ENCODE data around the gene DAPL1. TPM values are rescaled to one million over a fixed set of nuclear protein-coding genes. Genes with fewer than 3 reads are reported as not detected.

Gene DAPL1
- total and polyA plus RNA-seq, 4 experiments from 2014 or later: not detected

DNA sequence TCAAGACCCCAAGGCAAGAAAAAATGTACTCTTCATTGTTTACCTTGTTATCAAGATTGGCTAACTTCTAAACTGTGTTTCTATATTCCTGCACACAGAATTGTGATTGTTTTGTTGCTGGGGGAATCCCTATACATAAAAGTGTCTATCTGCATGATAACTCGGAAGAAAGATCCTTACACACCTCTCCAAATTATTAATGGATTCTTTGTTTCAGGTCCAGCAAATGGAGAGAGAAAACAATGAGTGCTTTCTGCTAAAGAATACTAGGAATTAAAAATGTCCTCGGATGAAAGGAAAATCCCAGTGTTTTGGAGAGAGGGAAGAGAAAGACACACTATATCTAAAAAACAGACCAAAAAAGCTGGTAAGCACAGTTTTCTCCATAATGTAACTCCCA, 6.2 kb upstream of the DAPL1 start:
- Histone ChIP-seq H3K27me3 (ENCODE audit: insufficient read depth, low read length) (no peaks in the 10 kb centered on the region), H3K27ac (ENCODE audit: low read depth, low read length) (no peak overlapping the region), H3K36me3 (ENCODE audit: insufficient read depth, low read length) (no peaks in the 10 kb centered on the region), H3K4me1 (ENCODE audit: insufficient read depth, low read length) (no peaks in the 10 kb centered on the region), H3K9me3 (ENCODE audit: control insufficient read depth in 1 of 2, low read length in 2 of 2) (no peaks in the 10 kb centered on the region), H3K4me3 (ENCODE audit: low read length in 2 of 2) (no peak overlapping the region)
- ChIA-PET CTCF (ENCODE audit: partially characterized antibody) (interaction anchor here (1.6 kb wide), 1 partner anchor 35 kb away, joined by 3 read pairs; no protein-coding TSS in a partner anchor), POLR2A (ENCODE audit: partially characterized antibody) (no interaction called here)
- no peaks in the 10 kb centered on the region for H3K36me3 Mint-ChIP-seq
- H3K9me3 Mint-ChIP-seq: peaks cover 0 to 2% (median under 1%) of the 10 kb centered on the region in 8 donors
- peaks cover 7% of the 10 kb centered on the region in 2 donors for H3K27me3 Mint-ChIP-seq
- intact Hi-C loops (cut with micrococcal nuclease): no loop called here
- no peak for DNase-seq
- H3K4me1 Mint-ChIP-seq: no peaks in the 10 kb centered on the region
- H3K27ac Mint-ChIP-seq: no peak overlapping the region
- no peak overlapping the region for H3K4me3 Mint-ChIP-seq

DNA sequence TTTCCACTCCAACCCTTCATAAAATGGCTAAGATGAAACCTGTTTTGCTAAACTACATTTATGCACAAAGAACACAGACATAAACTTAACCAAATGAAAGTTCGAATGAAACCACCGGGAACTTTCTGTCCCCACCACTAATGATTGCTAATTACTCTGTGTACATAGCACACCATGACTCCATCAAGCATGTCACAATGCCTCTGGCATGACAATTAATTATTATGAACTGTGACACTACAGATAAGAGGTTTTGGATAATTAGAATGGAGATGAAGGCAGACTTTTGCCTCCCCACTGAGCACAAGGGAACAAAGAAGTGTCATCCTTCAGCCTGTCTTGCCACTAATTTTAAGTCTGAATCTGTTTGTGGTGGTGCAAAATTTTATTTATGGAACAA, 1.5 kb downstream of the DAPL1 start:
- no peaks in the 10 kb centered on the region for H3K9me3 Mint-ChIP-seq
- H3K36me3 ChIP-seq (ENCODE audit: insufficient read depth, low read length): no peaks in the 10 kb centered on the region
- H3K4me1 Mint-ChIP-seq: peaks cover 0 to 6% (median 0%) of the 10 kb centered on the region in 4 donors
- H3K36me3 Mint-ChIP-seq: no peaks in the 10 kb centered on the region
- no peak overlapping the region for H3K4me3 Mint-ChIP-seq
- H3K27ac Mint-ChIP-seq: no peak overlapping the region
- CTCF ChIA-PET (ENCODE audit: partially characterized antibody): no interaction called here
- no peak overlapping the region for H3K4me3 ChIP-seq (ENCODE audit: low read length in 2 of 2)
- POLR2A ChIA-PET (ENCODE audit: partially characterized antibody): no interaction called here
- H3K27me3 Mint-ChIP-seq: peaks cover 11 to 14% of the 10 kb centered on the region in 2 donors
- no peak overlapping the region for H3K27ac ChIP-seq (ENCODE audit: low read depth, low read length)
- no peaks in the 10 kb centered on the region for H3K27me3 ChIP-seq (ENCODE audit: insufficient read depth, low read length)
- DNase-seq: no peak
- intact Hi-C loops (cut with micrococcal nuclease): no loop called here
- no peaks in the 10 kb centered on the region for H3K4me1 ChIP-seq (ENCODE audit: insufficient read depth, low read length)
- no peaks in the 10 kb centered on the region for H3K9me3 ChIP-seq (ENCODE audit: control insufficient read depth in 1 of 2, low read length in 2 of 2)

DNA sequence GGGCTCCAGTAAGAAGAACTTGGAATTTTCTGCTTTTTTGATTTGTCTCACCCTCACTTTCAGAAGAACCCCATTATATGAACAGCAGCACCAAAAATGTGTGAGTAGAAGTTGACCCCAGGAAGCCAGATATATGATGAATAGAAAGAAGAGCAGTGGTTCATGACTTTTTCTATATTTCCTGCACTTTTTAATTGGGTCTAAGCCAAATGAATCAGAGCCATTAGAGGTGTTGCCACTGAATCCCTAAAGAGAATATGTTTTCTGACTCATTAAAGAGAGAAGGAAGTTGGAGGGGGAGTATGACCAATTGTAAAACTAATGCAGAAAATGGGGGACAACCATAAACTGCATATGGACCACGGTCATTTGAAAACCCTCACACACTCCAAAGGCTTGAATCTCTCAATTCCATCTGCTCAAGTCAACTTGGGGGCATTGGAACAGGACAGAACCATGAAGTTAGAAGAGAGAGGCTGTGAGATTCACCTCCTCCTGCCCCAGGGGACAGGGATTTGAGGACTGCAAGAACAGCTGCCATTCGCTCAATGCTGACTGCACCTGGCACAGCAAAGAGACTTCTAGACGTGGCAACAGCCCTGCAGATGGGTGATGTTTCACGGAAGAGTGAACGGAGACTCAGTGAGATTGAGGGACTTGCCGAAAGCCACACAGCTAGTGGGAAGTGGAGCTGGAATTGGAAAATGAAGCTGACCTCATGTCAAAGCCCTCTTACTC, 3.0 kb downstream of the DAPL1 start:
- no peaks in the 10 kb centered on the region for H3K36me3 Mint-ChIP-seq
- no peaks in the 10 kb centered on the region for H3K27me3 ChIP-seq (ENCODE audit: insufficient read depth, low read length)
- H3K4me1 ChIP-seq (ENCODE audit: insufficient read depth, low read length): no peaks in the 10 kb centered on the region
- POLR2A ChIA-PET (ENCODE audit: partially characterized antibody): no interaction called here
- DNase-seq: no peak
- H3K27ac Mint-ChIP-seq: no peak overlapping the region
- intact Hi-C loops (cut with micrococcal nuclease): no loop called here
- no peak overlapping the region for H3K4me3 ChIP-seq (ENCODE audit: low read length in 2 of 2)
- no peak overlapping the region for H3K27ac ChIP-seq (ENCODE audit: low read depth, low read length)
- no peak overlapping the region for H3K4me3 Mint-ChIP-seq
- no peaks in the 10 kb centered on the region for H3K9me3 Mint-ChIP-seq
- CTCF ChIA-PET (ENCODE audit: partially characterized antibody): no interaction called here
- H3K36me3 ChIP-seq (ENCODE audit: insufficient read depth, low read length): no peaks in the 10 kb centered on the region
- H3K4me1 Mint-ChIP-seq: peaks cover 0 to 6% (median 0%) of the 10 kb centered on the region in 4 donors
- H3K27me3 Mint-ChIP-seq: peaks cover 11 to 16% of the 10 kb centered on the region in 2 donors
- no peaks in the 10 kb centered on the region for H3K9me3 ChIP-seq (ENCODE audit: control insufficient read depth in 1 of 2, low read length in 2 of 2)

DNA sequence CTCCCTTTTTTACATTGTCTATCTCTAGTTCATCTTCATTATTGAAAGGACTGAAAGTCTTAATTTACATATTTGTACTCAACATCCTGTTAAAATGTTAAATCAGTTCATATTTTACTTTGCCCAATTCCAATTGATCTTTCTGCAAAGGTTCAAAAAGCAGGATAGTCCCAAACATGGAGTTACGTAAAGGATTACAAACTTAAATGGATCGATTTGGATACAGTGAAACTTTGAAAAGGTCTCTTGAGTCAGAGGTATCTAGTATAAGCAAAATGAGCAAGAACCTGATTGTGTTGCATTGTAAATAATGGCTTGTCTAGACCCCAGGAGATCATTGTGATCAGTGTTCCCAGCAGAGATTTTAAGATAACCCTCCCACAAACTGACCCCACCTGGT, 4.1 kb downstream of the DAPL1 start:
- CTCF ChIA-PET (ENCODE audit: partially characterized antibody): no interaction called here
- H3K27ac ChIP-seq (ENCODE audit: low read depth, low read length): no peak overlapping the region

DNA sequence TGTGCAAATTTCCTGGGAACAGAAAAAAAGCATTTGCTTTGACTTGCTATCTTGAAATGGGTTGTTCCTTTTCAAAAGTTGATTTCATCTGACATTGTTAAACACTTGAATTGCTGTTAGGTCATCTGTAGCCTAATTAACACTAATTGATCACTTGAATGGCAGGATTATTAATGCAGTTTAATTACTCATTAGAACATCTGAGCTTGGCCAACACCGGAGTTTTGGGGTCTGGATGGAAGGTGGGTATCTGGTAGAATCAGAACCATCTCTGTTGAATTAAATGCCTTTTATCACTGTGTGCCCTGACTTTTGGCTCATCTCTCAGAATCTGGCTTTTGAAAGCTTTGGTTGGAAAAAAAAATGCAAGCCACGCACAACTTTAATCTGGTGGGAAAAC, 8.4 kb downstream of the DAPL1 start:
- Mint-ChIP-seq H3K27ac (no peak overlapping the region), H3K36me3 (no peaks in the 10 kb centered on the region), H3K4me1 (no peaks in the 10 kb centered on the region), H3K9me3 (no peaks in the 10 kb centered on the region), H3K4me3 (no peak overlapping the region), H3K27me3 (peaks cover 5 to 9% of the 10 kb centered on the region in 2 donors)
- ChIA-PET POLR2A (ENCODE audit: partially characterized antibody) (no interaction called here), CTCF (ENCODE audit: partially characterized antibody) (interaction anchor here (0.7 kb wide), 1 partner anchor 49 kb away, joined by 3 read pairs; no protein-coding TSS in a partner anchor)
- intact Hi-C loops (cut with micrococcal nuclease): no loop called here
- Histone ChIP-seq H3K36me3 (ENCODE audit: insufficient read depth, low read length) (no peaks in the 10 kb centered on the region), H3K9me3 (ENCODE audit: control insufficient read depth in 1 of 2, low read length in 2 of 2) (no peaks in the 10 kb centered on the region), H3K4me1 (ENCODE audit: insufficient read depth, low read length) (no peaks in the 10 kb centered on the region), H3K27me3 (ENCODE audit: insufficient read depth, low read length) (no peaks in the 10 kb centered on the region), H3K4me3 (ENCODE audit: low read length in 2 of 2) (no peak overlapping the region), H3K27ac (ENCODE audit: low read depth, low read length) (no peak overlapping the region)
- DNase-seq: no peak

More for the DNA sequence above, 4.1 kb downstream of the DAPL1 start:
- Mint-ChIP-seq H3K4me1 (peaks cover 0 to 6% (median 0%) of the 10 kb centered on the region in 4 donors), H3K9me3 (no peaks in the 10 kb centered on the region), H3K4me3 (no peak overlapping the region), H3K27ac (no peak overlapping the region), H3K27me3 (peaks cover 8 to 16% of the 10 kb centered on the region in 2 donors), H3K36me3 (no peaks in the 10 kb centered on the region)
- POLR2A ChIA-PET (ENCODE audit: partially characterized antibody): no interaction called here
- intact Hi-C loops (cut with micrococcal nuclease): no loop called here
- no peak for DNase-seq
- H3K4me1 ChIP-seq (ENCODE audit: insufficient read depth, low read length): no peaks in the 10 kb centered on the region
- H3K36me3 ChIP-seq (ENCODE audit: insufficient read depth, low read length): no peaks in the 10 kb centered on the region
- H3K27me3 ChIP-seq (ENCODE audit: insufficient read depth, low read length): no peaks in the 10 kb centered on the region
- H3K4me3 ChIP-seq (ENCODE audit: low read length in 2 of 2): no peak overlapping the region
- no peaks in the 10 kb centered on the region for H3K9me3 ChIP-seq (ENCODE audit: control insufficient read depth in 1 of 2, low read length in 2 of 2)

DNA sequence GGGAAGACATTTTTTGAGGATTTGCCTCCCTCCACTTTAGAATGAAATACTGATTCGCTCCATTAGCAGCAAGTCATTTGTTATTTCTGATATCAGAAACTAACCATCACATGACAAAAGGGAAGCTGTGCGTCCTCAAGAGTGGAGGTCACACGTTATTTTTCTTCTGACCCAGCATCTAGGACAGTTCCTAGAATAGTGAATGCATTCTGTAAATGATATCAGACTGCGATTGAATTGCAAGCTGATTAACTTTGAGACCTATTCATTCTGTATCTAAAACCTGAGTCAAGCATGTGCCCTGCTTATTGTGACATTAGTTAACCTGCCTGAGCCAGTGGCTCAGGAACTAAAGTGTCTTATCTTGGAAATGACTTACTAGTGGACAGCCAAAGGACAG, 10.1 kb downstream of the DAPL1 start:
- ChIA-PET CTCF (ENCODE audit: partially characterized antibody) (no interaction called here), POLR2A (ENCODE audit: partially characterized antibody) (no interaction called here)
- H3K27me3 ChIP-seq (ENCODE audit: insufficient read depth, low read length): no peaks in the 10 kb centered on the region
- no peaks in the 10 kb centered on the region for H3K4me1 Mint-ChIP-seq
- H3K27ac Mint-ChIP-seq: no peak overlapping the region
- H3K36me3 Mint-ChIP-seq: no peaks in the 10 kb centered on the region
- intact Hi-C loops (cut with micrococcal nuclease): no loop called here
- peaks cover 3 to 7% of the 10 kb centered on the region in 2 donors for H3K27me3 Mint-ChIP-seq
- H3K4me1 ChIP-seq (ENCODE audit: insufficient read depth, low read length): no peaks in the 10 kb centered on the region
- H3K4me3 Mint-ChIP-seq: no peak overlapping the region
- H3K27ac ChIP-seq (ENCODE audit: low read depth, low read length): no peak overlapping the region
- no peaks in the 10 kb centered on the region for H3K9me3 Mint-ChIP-seq
- DNase-seq: no peak
- no peak overlapping the region for H3K4me3 ChIP-seq (ENCODE audit: low read length in 2 of 2)
- H3K9me3 ChIP-seq (ENCODE audit: control insufficient read depth in 1 of 2, low read length in 2 of 2): no peaks in the 10 kb centered on the region
- H3K36me3 ChIP-seq (ENCODE audit: insufficient read depth, low read length): no peaks in the 10 kb centered on the region

DNA sequence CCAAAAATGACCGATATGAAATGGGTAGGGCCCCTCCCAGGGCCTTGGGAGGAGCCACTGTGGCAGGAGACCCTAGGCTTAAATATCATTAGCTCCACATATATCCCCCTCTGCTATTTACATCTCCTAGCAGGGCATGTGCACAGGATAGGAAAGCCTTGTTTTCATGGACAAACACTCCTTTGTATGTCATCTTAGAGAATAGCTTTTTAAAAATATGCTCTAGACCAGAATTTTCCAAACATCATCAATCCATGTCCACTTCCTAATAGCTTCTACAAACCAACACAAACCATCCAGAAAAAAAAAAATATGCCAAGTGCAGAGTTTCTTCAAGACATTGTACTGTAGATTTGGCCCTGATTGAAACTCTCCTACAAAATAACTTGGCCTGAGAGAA, 10.8 kb downstream of the DAPL1 start:
- ChIA-PET CTCF (ENCODE audit: partially characterized antibody) (no interaction called here), POLR2A (ENCODE audit: partially characterized antibody) (no interaction called here)
- Mint-ChIP-seq H3K4me3 (no peak overlapping the region), H3K36me3 (no peaks in the 10 kb centered on the region), H3K27me3 (peaks cover 4 to 9% of the 10 kb centered on the region in 2 donors), H3K4me1 (no peaks in the 10 kb centered on the region), H3K9me3 (no peaks in the 10 kb centered on the region), H3K27ac (no peak overlapping the region)
- no peak for DNase-seq
- Histone ChIP-seq H3K4me1 (ENCODE audit: insufficient read depth, low read length) (no peaks in the 10 kb centered on the region), H3K4me3 (ENCODE audit: low read length in 2 of 2) (no peak overlapping the region), H3K36me3 (ENCODE audit: insufficient read depth, low read length) (no peaks in the 10 kb centered on the region), H3K27ac (ENCODE audit: low read depth, low read length) (no peak overlapping the region), H3K9me3 (ENCODE audit: control insufficient read depth in 1 of 2, low read length in 2 of 2) (no peaks in the 10 kb centered on the region), H3K27me3 (ENCODE audit: insufficient read depth, low read length) (no peaks in the 10 kb centered on the region)
- intact Hi-C loops (cut with micrococcal nuclease): no loop called here

Data from CD4-positive, alpha-beta memory T cell (primary cell).